Measurements from ENCODE around the gene EBF4. TPM values are rescaled to one million over a fixed set of nuclear protein-coding genes. Genes with fewer than 3 reads are reported as not detected.

The EBF4 gene
- polyA plus RNA-seq, 1 experiment = 0.60 TPM

GRCh38 chr20:2691663-2692035, 931 bp upstream of the EBF4 start:
- Histone ChIP-seq H3K27ac (ENCODE audit: low read depth, low read length) (no peak overlapping the region), H3K4me3 (ENCODE audit: low read depth, low read length) (peak overlapping the region; percentile 47; the same call in 1 of the 2 replicates), H3K27me3 (ENCODE audit: control insufficient read depth, insufficient read depth, low read length) (peaks cover 67% of the 10 kb centered on the region), H3K9me3 (ENCODE audit: control insufficient read depth, insufficient read depth, low read length) (peaks cover 5% of the 10 kb centered on the region; the same call in 1 of the 2 replicates)
- no peak for TF ChIP-seq CTCF (IDR thresholded peaks at IDR 0.05; ENCODE audit: low read depth, low read length)
- DNase-seq (ENCODE audit: low read depth, low spot score) = no peak
- POLR2A ChIA-PET = interaction anchor here (1.0 kb wide), 1 partner anchor 39 kb away, joined by 3 read pairs; no protein-coding TSS in a partner anchor
- CTCF ChIA-PET = no interaction called here

GRCh38 chr20:2692886-2693285, 306 bp downstream of the EBF4 start:
- Histone ChIP-seq H3K27me3 (ENCODE audit: control insufficient read depth, insufficient read depth, low read length) (peaks cover 65% of the 10 kb centered on the region), H3K4me3 (ENCODE audit: low read depth, low read length) (peak overlapping the region; percentile 27; the same call in 1 of the 2 replicates), H3K27ac (ENCODE audit: low read depth, low read length) (no peak overlapping the region), H3K9me3 (ENCODE audit: control insufficient read depth, insufficient read depth, low read length) (peaks cover 5% of the 10 kb centered on the region; the same call in 1 of the 2 replicates)
- POLR2A ChIA-PET = interaction anchor here (1.2 kb wide), 1 partner anchor 41 kb away, joined by 4 read pairs; the partner anchor contains the start of gene NOP56
- CTCF ChIA-PET = no interaction called here
- DNase-seq (ENCODE audit: low read depth, low spot score) = no peak
- no peak for TF ChIP-seq CTCF (IDR thresholded peaks at IDR 0.05; ENCODE audit: low read depth, low read length)

- ChIA-PET POLR2A (interaction anchor here (1.2 kb wide), 1 partner anchor 41 kb away, joined by 4 read pairs; the partner anchor contains the start of gene NOP56), CTCF (no interaction called here)
- peak overlapping the region; percentile 36; the same call in 1 of the 2 replicates for H3K4me3 ChIP-seq (ENCODE audit: low read depth, low read length)
- H3K27me3 ChIP-seq (ENCODE audit: control insufficient read depth, insufficient read depth, low read length) = peaks cover 65% of the 10 kb centered on the region
- no peak overlapping the region for H3K27ac ChIP-seq (ENCODE audit: low read depth, low read length)
- no peak for DNase-seq (ENCODE audit: low read depth, low spot score)
- H3K9me3 ChIP-seq (ENCODE audit: control insufficient read depth, insufficient read depth, low read length) = peaks cover 5% of the 10 kb centered on the region; the same call in 1 of the 2 replicates
- no peak for TF ChIP-seq CTCF (IDR thresholded peaks at IDR 0.05; ENCODE audit: low read depth, low read length)
Measured at GRCh38 chr20:2693286-2694007, 867 bp downstream of the EBF4 start.

- no peak overlapping the region for H3K27ac ChIP-seq (ENCODE audit: low read depth, low read length)
- peaks cover 70% of the 10 kb centered on the region for H3K27me3 ChIP-seq (ENCODE audit: control insufficient read depth, insufficient read depth, low read length)
- DNase-seq (ENCODE audit: low read depth, low spot score) = no peak
- ChIA-PET CTCF (no interaction called here), POLR2A (no interaction called here)
- no peak overlapping the region for H3K4me3 ChIP-seq (ENCODE audit: low read depth, low read length)
- H3K9me3 ChIP-seq (ENCODE audit: control insufficient read depth, insufficient read depth, low read length) = peaks cover 5% of the 10 kb centered on the region; the same call in 1 of the 2 replicates
- TF ChIP-seq CTCF (IDR thresholded peaks at IDR 0.05; ENCODE audit: low read depth, low read length) = no peak
Measured at GRCh38 chr20:2694008-2694471, 1.5 kb downstream of the EBF4 start.

- CTCF ChIA-PET = no interaction called here
- Histone ChIP-seq H3K27ac (ENCODE audit: low read depth, low read length) (no peak overlapping the region), H3K4me3 (ENCODE audit: low read depth, low read length) (no peak overlapping the region), H3K27me3 (ENCODE audit: control insufficient read depth, insufficient read depth, low read length) (peaks cover 69% of the 10 kb centered on the region), H3K9me3 (ENCODE audit: control insufficient read depth, insufficient read depth, low read length) (peaks cover 5% of the 10 kb centered on the region; the same call in 1 of the 2 replicates)
- POLR2A ChIA-PET = no interaction called here
- TF ChIP-seq CTCF (IDR thresholded peaks at IDR 0.05; ENCODE audit: low read depth, low read length) = no peak
- DNase-seq (ENCODE audit: low read depth, low spot score) = no peak
Measured at GRCh38 chr20:2694519-2694918, 1.9 kb downstream of the EBF4 start.
